Gastrocnemius medialis (tissue), 4 donors: ENCODE measurements around the gene OXA1L. TPM values are rescaled to one million over a fixed set of nuclear protein-coding genes. Genes with fewer than 3 reads are reported as not detected.
"Not testable (repeated sequence)": the region's sequence is repeated elsewhere in the genome, so short reads cannot be mapped to it uniquely, and the experiment has no call there.

Experiments used
- ATAC-seq, 2 donors: fragments of 150-250 bp; one replicate each; pipeline ENCODE4 v1.9.1; 2016
- DNase-seq, 2 donors: peaks; one replicate each; pipeline ENCODE4 v3.0.0-alpha.2; 2019
- H3K27ac ChIP-seq, 4 donors: fragments of 200-600 bp; sonication (generic); 1 replicate in 1 of 4; 2 replicates in 3 of 4; pipeline ENCODE4 v1.5.1; 2016 to 2018; ENCODE audit warnings: mild to moderate bottlenecking in 2 of 4, moderate library complexity in 1 of 4
- H3K27me3 ChIP-seq, 3 donors: fragments of 200-600 bp; sonication (generic) in 2 of 3; 1 replicate in 1 of 3; 2 replicates in 2 of 3; pipeline versions ENCODE4 v1.5.1 to v1.6.0; 2016 to 2019; ENCODE audit warnings: mild to moderate bottlenecking in 1 of 3, moderate library complexity in 1 of 3
- H3K36me3 ChIP-seq, 2 donors: fragments of 200-600 bp; sonication (generic) in 1 of 2; one replicate each; pipeline ENCODE4 v1.5.1; 2017 to 2018
- H3K4me1 ChIP-seq, 2 donors: fragments of 200-600 bp; sonication (generic) in 1 of 2; one replicate each; pipeline ENCODE4 v1.5.1; 2016 to 2017; ENCODE audit warnings: mild to moderate bottlenecking in 2 of 2
- H3K4me3 ChIP-seq, 4 donors: fragments of 200-600 bp; sonication (generic) in 3 of 4; 1 replicate in 1 of 4; 2 replicates in 3 of 4; pipeline ENCODE4 v1.5.1; 2016 to 2019; ENCODE audit warnings: mild to moderate bottlenecking in 2 of 4
- H3K9me3 ChIP-seq, 3 donors: fragments of 200-600 bp; sonication (generic) in 2 of 3; 1 replicate in 1 of 3; 2 replicates in 2 of 3; pipeline ENCODE4 v1.5.1; 2016 to 2019
- CTCF ChIP-seq, 5 experiments: fragments of 450-650 bp in 3 of 5; fragments of 200-600 bp in 2 of 5; sonication (generic) in 2 of 5; IDR thresholded peaks in 4 of 5; conservative IDR thresholded peaks in 1 of 5; 1 replicate in 4 of 5; 2 replicates in 1 of 5; pipeline ENCODE4 v1.5.1; 2016 to 2019; ENCODE audit warnings: antibody characterized with exemption in 5 of 5, mild to moderate bottlenecking in 3 of 5, moderate library complexity in 3 of 5
- POLR2A ChIP-seq, 2 donors: fragments of 450-650 bp; IDR thresholded peaks; one replicate each; pipeline ENCODE4 v1.6.1; 2017; ENCODE audit warnings: antibody characterized with exemption in 2 of 2, mild to moderate bottlenecking in 2 of 2, moderate library complexity in 2 of 2
- in situ Hi-C, 4 donors: fragments of 200-750 bp; cut with MboI; loops; one replicate each; pipeline versions ENCODE4 v1.15.0 to v1.8.0; 2017; ENCODE audit warnings: low sequenced_read_pairs in 4 of 4
- intact Hi-C: fragments of 100-400 bp; cut with DNase I; formaldehyde crosslinking; loops from one replicate; pipeline ENCODE4 v1.15.1; 2023; ENCODE audit warnings: low total_unique reads
- total RNA-seq, 4 donors: library from RNA; depleted of rRNA; stranded (reverse); fragments of >200 nt; gene quantifications; one replicate each; pipeline versions ENCODE4 v1.1.0 to v1.2.3, GENCODE V29; 2016

Gene OXA1L
- total RNA-seq, 4 donors from 2014 or later, result 83.5 to 135 (median 114) TPM

DNA sequence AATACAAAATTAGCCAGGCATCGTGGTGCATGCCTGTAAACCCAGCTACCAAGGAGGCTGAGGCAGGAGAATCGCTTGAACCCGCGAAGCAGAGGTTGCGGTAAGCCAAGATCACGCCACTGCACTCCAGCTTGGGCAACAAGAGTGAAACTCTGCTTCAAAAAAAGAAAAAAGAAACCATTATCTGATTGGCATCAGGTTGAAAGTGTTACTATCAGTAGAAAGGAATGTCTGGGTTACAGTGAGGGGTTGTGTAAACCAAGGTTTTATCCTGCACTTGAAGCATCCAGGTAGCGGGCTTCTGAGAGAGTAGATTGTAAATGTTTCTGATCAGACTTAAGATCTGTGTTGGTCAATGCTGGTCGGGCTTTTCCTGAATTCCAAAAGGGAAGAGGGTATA is 14.1 kb upstream of the OXA1L start:
- intact Hi-C loops, result no loop called here
- H3K36me3 ChIP-seq, result no peaks in the 10 kb centered on the region
- H3K27ac ChIP-seq, result no peak overlapping the region
- no peak overlapping the region for H3K4me3 ChIP-seq
- ATAC-seq (no peak), DNase-seq (no peak)
- peaks cover 0 to 11% (median 0%) of the 10 kb centered on the region in 3 donors for H3K27me3 ChIP-seq
- no peaks in the 10 kb centered on the region for H3K4me1 ChIP-seq
- TF ChIP-seq CTCF (IDR thresholded peaks at IDR 0.05 in 4 of 5, conservative IDR thresholded peaks at IDR 0.05 in 1 of 5) (no peak), POLR2A (IDR thresholded peaks at IDR 0.05) (no peak)
- H3K9me3 ChIP-seq, result no peaks in the 10 kb centered on the region
- in situ Hi-C loops, result no loop called here

DNA sequence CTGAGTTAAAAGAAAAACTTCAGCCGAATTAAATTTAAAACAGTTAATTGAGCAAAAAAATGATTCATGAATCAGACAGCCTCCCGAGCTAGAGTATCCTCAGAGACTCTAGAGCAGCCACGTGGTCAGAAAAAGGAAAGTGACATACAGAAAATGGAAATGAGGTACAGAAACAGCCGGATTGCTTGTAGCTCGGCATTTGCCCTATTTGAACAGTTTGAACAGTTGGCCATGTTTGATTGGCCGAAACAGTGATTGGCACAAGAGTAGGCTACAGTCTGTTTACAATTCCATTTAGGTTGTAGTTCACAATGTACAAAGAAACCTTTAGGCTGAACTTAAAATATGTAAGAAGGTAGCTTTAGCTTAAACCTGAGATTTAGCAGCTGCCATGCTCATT is 12.9 kb upstream of the OXA1L start:
- in situ Hi-C loops, result no loop called here
- TF ChIP-seq POLR2A (IDR thresholded peaks at IDR 0.05) (no peak), CTCF (IDR thresholded peaks at IDR 0.05 in 4 of 5, conservative IDR thresholded peaks at IDR 0.05 in 1 of 5) (no peak)
- no peak overlapping the region for H3K4me3 ChIP-seq

GRCh38 chr14:22757972-22758650 is 8.4 kb upstream of the OXA1L start:
- H3K27me3 ChIP-seq, intact Hi-C loops, ATAC-seq, in situ Hi-C loops, H3K4me1 ChIP-seq, H3K4me3 ChIP-seq, H3K36me3 ChIP-seq, H3K27ac ChIP-seq, H3K9me3 ChIP-seq, DNase-seq: not testable (repeated sequence)

More for the DNA sequence above, 12.9 kb upstream of the OXA1L start:
- no peak for DNase-seq
- no peaks in the 10 kb centered on the region for H3K4me1 ChIP-seq
- no peaks in the 10 kb centered on the region for H3K9me3 ChIP-seq
- no peak for ATAC-seq
- intact Hi-C loops, result no loop called here
- no peak overlapping the region for H3K27ac ChIP-seq
- H3K36me3 ChIP-seq, result no peaks in the 10 kb centered on the region
- peaks cover 0 to 8% (median 0%) of the 10 kb centered on the region in 3 donors for H3K27me3 ChIP-seq

DNA sequence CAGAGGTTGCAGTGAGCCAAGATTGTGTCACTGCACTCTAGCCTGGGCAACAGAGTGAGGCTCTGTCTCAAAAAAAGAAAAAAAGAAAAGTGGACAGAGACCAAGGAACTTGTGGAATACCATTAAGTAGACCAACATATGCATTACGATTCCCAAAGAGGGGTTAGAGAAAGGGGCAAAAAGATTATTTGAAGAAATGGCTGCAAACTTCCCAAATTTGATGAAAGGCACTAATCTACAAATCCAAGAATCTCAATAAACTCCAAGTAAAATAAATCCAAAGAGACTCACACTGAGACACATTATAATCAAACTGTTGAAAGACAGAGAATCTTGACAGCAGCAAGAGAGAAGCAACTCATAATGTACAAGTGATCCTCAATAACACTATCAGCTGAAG is 4.8 kb upstream of the OXA1L start:
- TF ChIP-seq POLR2A (IDR thresholded peaks at IDR 0.05) (no peak), CTCF (IDR thresholded peaks at IDR 0.05 in 4 of 5, conservative IDR thresholded peaks at IDR 0.05 in 1 of 5) (no peak)
- Histone ChIP-seq H3K27ac (no peak overlapping the region), H3K4me1 (peaks cover 4 to 5% of the 10 kb centered on the region in 2 donors), H3K9me3 (no peaks in the 10 kb centered on the region), H3K4me3 (no peak overlapping the region), H3K36me3 (no peaks in the 10 kb centered on the region), H3K27me3 (no peaks in the 10 kb centered on the region)
- ATAC-seq, result no peak
- DNase-seq, result no peak
- intact Hi-C loops (loop anchor here (10.0 kb wide), 1 partner anchor 563 kb away; the partner anchor contains the start of gene PABPN1), in situ Hi-C loops (loop anchor here in 1 of 4 donors (10.0 kb wide), 1 partner anchor 167 kb away; the partner anchor contains the start of gene ABHD4)

DNA sequence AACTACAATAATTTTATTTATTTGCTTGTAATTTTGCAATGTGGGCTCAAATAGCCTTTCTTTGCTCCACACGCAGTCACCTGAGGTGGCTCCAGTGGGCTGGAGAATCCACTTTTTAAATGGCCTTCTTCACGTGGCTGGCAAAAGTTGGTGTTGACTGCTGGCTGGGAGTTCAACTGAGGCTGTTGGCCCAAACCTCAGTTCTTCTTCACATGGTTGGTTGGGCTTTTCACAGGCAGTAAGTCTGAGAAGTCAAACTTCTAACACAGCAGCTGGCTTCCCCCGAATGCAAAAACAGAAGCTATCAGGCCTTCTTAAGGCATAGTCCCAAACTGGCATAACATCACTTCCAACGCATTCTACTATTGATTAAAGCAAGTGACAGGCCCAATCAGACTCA is 2.1 kb upstream of the OXA1L start:
- Histone ChIP-seq H3K4me1 (peaks cover 16 to 19% of the 10 kb centered on the region in 2 donors), H3K9me3 (no peaks in the 10 kb centered on the region), H3K4me3 (no peak overlapping the region), H3K27ac (no peak overlapping the region), H3K27me3 (no peaks in the 10 kb centered on the region), H3K36me3 (peaks cover 0 to 17% of the 10 kb centered on the region in 2 donors)
- intact Hi-C loops, result loop anchor here (10.0 kb wide), 1 partner anchor 560 kb away; the partner anchor contains the start of gene PABPN1
- in situ Hi-C loops, result loop anchor here in 1 of 4 donors (10.0 kb wide), 1 partner anchor 170 kb away; the partner anchor contains the start of gene ABHD4
- TF ChIP-seq POLR2A (IDR thresholded peaks at IDR 0.05) (no peak), CTCF (IDR thresholded peaks at IDR 0.05 in 4 of 5, conservative IDR thresholded peaks at IDR 0.05 in 1 of 5) (no peak)
- ATAC-seq (no peak), DNase-seq (no peak)
